LNCaP clone FGC (cell line): Measurements from ENCODE around the gene PNPLA2.

ENCODE experiments used
- DNase-seq: peaks from one replicate; pipeline ENCODE4 v3.0.0-alpha.2; 2011; ENCODE audit warnings: low read depth
- H3K4me3 ChIP-seq: 2 replicates; pipeline ENCODE4 v1.5.1; 2011; ENCODE audit warnings: mild to moderate bottlenecking, low read depth, low read length, control low read depth
- TF ChIP-seq, protein P1 (sequence below): IDR thresholded peaks from 2 replicates; pipeline ENCODE4 v1.5.1; 2012; ENCODE audit warnings: mild to moderate bottlenecking; ENCODE audit not compliant: control insufficient read depth, insufficient read depth; ENCODE audit errors: extremely low read depth

The PNPLA2 gene

DNA sequence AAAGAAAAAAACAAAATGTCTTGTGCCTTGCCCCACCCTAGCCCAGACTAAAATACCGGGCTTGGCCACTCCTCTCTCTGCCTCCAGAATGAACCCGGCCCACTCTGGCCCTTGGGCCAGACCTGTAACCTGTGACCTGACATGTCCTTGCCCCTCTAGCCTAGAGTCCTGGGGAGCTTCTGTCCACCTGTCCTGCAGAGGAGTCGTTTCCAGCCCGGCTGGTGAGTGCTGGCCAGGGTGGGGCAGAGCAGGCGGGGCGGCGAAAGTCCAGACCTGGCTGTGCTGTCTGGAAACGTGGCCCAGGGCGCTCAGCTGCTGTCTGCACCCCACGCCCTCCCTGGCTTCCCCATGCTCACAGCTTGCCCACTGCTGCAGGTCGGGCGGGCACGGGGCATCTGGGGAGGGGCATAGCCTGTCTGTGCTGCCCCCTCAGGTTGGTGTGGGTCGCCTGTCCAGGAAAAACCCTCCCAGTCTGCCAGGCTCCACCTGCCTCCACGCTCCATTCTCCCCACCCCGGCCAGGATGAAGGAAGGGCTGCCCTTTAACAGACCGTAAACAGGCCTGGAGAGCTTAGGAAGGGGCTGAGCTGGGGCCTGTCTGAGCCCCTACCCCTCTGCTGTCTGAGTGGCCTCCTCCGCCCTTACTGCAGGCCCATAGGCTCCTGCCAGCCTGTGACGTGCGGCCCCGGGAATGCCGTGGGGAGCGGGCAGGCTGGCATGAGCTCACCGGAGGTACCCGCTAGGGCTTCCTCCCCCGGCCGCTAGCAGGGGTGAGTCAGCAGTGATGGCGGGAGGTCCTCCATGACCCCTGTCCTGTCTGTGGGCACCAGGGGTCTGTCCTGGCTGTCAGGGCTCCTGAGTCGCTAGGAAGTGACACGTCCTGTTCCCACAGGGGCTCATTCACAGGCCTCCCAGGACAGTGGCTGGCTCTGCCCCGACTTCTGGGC, 15.9 kb downstream of the PNPLA2 start:
- no peak overlapping the region; the same call in 1 of the 2 replicates for H3K4me3 ChIP-seq
- TF ChIP-seq, protein P1, sequence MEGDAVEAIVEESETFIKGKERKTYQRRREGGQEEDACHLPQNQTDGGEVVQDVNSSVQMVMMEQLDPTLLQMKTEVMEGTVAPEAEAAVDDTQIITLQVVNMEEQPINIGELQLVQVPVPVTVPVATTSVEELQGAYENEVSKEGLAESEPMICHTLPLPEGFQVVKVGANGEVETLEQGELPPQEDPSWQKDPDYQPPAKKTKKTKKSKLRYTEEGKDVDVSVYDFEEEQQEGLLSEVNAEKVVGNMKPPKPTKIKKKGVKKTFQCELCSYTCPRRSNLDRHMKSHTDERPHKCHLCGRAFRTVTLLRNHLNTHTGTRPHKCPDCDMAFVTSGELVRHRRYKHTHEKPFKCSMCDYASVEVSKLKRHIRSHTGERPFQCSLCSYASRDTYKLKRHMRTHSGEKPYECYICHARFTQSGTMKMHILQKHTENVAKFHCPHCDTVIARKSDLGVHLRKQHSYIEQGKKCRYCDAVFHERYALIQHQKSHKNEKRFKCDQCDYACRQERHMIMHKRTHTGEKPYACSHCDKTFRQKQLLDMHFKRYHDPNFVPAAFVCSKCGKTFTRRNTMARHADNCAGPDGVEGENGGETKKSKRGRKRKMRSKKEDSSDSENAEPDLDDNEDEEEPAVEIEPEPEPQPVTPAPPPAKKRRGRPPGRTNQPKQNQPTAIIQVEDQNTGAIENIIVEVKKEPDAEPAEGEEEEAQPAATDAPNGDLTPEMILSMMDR = no peak
- DNase-seq = no peak

DNA sequence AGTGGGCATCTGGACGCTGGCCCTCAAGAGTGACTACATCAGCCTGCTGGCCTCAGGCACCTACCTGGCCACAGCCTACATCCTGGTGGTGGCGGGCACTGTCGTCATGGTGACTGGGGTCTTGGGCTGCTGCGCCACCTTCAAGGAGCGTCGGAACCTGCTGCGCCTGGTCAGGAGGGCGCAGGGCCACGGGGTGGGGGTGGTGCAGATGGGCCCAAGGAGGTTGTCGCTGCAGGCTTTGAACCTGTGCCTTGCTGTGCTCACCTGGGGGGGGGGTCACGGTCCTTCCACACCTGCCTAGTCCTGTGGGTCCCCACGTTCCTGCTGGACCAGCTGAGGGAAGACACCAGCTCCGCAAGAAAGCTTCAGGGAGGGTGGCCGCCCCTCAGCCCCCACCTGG, 17.6 kb downstream of the PNPLA2 start:
- TF ChIP-seq, protein P1 = no peak
- DNase-seq = no peak
- H3K4me3 ChIP-seq = no peak overlapping the region

DNA sequence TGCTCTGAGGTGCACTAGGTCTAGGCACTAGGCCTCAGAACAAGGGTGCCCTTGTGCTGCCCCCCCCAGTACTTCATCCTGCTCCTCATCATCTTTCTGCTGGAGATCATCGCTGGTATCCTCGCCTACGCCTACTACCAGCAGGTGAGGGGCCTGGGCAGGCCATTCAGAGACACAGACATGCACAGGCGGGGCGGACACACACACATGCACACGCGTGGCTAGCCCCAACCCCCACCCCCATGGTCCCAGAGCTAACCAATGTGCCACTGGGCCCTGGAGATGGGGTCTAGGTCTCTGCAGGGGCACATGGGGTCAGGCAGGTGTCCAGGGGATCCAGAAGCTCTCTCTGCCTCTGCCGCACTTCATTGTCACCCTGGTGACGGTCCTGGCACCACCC, 18.0 kb downstream of the PNPLA2 start:
- TF ChIP-seq, protein P1 = no peak
- DNase-seq = no peak
- H3K4me3 ChIP-seq = no peak overlapping the region

DNA sequence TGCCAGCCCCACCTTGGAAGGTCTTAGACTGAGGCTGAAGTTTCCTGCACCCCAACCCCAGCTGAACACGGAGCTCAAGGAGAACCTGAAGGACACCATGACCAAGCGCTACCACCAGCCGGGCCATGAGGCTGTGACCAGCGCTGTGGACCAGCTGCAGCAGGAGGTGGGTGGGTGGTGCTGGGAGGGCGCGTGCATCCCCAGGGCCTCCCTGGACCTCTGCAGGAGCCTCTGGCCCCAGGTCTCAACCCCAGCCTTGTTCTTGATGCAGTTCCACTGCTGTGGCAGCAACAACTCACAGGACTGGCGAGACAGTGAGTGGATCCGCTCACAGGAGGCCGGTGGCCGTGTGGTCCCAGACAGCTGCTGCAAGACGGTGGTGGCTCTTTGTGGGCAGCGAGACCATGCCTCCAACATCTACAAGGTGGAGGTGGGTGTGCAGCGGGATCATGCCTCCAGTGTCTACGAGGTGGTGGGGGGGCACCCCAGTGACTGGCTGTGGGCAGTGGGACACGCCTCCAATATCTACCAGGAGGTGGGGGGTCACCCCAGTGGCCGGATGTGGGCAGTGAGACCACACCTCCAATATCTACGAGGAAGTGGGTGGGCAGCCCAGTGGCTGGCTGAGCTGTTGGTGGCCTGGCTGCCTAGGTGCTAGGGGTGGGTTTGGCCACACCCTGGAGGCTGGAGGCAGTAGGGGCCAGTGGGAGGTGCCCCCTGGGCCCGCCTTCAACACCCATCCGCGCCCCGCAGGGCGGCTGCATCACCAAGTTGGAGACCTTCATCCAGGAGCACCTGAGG, 18.7 kb downstream of the PNPLA2 start:
- no peak overlapping the region for H3K4me3 ChIP-seq
- TF ChIP-seq, protein P1 = no peak
- no peak for DNase-seq

DNA sequence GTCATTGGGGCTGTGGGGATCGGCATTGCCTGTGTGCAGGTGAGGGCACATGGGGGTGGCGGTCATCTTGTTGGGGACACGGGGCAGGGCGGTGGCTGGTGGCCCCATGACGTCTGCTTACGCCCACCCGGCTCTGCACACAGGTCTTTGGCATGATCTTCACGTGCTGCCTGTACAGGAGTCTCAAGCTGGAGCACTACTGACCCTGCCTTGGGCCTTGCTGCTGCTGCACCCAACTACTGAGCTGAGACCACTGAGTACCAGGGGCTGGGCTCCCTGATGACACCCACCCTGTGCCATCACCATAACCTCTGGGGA, 19.2 kb downstream of the PNPLA2 start:
- no peak for DNase-seq
- H3K4me3 ChIP-seq = no peak overlapping the region
- TF ChIP-seq, protein P1 = no peak

DNA sequence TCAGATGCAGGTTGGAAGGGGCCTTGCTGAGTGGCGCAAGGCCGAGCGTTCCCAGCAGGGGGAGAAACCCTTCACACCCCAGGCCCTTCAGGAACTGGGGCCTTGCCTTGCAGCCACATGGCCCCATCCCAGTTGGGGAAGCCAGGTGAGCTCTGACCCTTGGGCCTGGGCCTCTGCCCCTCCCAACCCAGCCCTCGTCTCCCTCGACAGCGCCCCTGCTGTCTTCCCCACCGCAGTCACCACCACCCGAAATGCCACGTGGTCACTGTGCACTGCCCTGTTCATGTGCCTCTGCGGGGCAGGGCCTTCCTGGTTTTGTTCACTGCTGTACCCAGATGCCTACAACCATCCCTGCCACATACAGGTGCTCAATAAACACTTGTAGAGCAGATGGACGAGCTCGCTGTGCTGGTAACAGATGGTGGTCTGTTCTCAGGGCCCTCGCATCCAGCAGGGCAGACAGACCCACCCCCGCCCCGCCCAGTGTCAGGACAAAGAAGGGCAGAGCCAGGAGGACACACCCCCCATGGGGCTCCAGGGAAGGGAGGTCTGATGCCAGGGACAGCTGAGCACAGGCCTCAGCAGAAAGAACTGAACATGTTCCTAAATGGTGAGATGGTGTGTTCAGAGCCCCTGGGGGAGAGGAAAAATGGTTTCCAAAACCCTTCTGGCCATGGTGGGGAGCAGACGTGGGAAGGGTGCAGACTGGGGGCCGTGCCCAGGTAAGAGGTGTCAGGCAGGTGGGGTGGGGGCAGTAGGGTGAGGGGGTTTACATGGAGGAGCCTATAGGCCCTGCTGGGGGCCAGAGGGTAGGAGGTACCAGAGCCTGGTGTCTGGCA, 19.9 kb downstream of the PNPLA2 start:
- H3K4me3 ChIP-seq = no peak overlapping the region
- no peak for DNase-seq
- TF ChIP-seq, protein P1 = no peak
